Activated CD4-positive, CD25-positive, alpha-beta regulatory T cell treated with anti-CD3 and anti-CD28 coated beads, Interleukin-2, amount 50 U/mL, for 24 hours (primary cell): Measurements from ENCODE around the gene SSX1.
"Not testable (repeated sequence)": the region's sequence is repeated elsewhere in the genome, so short reads cannot be mapped to it uniquely, and the experiment has no call there.

Source experiments
- ATAC-seq, 2 donors: fragments of 150-1000 bp; cut with Tn5 transposase; one replicate each; pipeline ENCODE4 v1.10.0; 2021; ENCODE audit warnings: mild to moderate bottlenecking in 1 of 2, moderate library complexity in 1 of 2

The SSX1 gene, protein sequence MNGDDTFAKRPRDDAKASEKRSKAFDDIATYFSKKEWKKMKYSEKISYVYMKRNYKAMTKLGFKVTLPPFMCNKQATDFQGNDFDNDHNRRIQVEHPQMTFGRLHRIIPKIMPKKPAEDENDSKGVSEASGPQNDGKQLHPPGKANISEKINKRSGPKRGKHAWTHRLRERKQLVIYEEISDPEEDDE

DNA sequence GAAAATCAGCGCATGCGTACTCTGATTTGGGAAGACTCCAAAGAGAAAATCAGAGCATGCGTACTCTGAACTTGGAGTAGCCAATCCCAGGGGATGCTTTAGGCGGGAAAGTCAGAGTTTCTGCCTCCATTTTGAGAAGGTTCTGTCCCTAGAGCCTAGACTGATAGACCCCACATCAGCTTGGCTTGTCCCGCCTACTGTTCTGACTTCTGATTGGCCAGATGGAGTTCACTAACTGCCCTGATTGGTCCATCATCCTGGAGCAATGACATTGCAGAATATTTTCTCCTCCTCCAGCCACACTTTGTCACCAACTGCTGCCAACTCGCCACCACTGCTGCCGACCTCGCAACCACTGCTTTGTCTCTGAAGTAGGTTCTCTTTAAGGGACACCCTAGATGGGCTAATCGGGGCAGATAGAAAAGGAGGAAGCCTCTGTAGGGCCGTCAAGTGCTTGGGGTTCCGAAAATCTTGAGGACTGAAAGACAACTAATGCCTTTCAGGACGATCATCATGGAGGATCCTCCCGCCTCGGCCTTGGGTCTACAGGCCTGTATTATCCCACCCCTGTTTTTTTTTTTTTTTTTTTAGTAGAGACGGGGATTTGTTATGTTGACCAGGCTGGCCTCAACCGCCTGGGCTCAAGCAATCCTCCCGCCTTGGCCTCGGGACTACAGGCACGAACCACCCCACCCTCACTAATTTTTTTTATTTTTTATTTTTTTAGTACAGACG lies at the start of gene SSX1:
SSX1 (plus strand) TSS at position 331 of the 735 bp plus-strand sequence. CDS start 1,850 bp downstream, outside the sequence.
- ATAC-seq = not testable (repeated sequence)

DNA sequence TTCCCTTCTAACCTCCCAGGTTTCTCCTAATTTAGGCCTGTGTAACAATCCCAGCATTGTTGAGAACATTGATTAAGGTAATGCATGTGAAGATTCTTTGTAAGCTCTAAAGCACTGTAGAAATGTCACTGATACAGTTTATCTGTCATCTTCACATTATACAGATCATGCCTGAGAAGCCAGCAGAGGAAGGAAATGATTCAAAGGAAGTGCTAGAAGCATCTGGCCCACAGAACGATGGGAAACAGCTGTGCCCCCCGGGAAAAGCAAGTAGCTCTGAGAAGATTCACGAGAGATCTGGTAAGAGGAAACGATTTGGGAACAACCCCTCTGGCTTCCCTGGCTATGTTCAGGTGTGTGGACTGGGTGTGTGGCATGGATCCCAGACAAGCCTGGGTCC lies 40.9 kb upstream of the SSX1 start:
- not testable (repeated sequence) for ATAC-seq

DNA sequence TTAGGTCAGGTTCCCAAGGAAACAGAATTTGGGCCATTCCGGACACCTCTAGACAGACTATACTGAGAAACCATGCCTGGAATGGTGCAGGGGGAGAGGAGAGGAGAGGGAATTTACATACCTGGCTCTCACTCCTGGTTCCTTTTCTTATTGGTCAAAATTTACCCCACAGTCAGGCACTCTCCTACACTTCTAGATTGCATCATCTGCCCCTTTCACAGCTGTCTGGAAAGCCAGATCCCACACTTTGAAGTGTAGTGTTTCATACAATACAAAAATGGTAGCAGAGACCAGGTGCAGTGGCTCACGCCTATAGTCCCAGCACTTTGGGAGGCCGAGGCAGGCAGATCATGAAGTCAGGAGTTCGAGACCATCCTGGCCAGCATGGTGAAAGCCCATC lies 31.0 kb upstream of the SSX1 start:
- not testable (repeated sequence) for ATAC-seq

DNA sequence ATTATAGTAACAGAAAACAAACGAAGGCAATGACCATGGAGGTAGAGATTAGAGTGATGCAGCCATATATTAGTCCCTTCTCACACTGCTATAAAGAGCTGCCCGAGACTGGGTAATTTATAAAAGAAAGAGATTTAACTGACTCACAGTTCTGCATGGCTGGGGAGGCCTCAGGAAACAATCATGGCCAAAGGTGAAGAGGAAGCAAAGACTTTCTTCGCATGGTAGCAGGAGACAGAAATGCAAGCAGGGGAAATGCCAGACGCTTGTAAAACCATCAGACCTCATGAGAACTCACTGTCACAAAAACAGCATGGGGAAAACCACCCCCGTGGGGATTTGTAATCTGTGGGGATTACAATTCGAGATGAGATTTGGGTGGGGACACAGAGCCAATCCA lies 2.2 kb upstream of the SSX1 start:
- not testable (repeated sequence) for ATAC-seq

DNA sequence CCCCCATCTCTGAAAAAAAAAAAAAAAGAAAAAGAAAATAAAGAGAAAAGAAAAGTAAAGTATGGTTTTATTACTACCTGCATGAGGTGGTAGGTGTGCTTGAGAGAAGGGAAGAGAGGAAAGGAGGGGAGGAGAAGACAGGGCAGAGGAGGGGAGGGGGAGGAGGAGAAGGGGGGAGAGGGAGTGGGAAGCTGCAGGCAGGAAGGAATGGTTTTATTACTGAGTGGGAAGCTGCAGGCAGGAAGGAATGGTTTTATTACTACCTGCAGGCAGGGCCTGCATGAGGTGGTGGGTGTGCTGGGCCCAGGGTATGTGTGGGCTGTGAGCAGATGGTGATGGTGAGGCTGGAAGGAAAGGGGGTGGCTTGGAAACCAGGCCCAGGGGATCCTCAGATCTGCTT lies 19.2 kb downstream of the SSX1 start:
- not testable (repeated sequence) for ATAC-seq

DNA sequence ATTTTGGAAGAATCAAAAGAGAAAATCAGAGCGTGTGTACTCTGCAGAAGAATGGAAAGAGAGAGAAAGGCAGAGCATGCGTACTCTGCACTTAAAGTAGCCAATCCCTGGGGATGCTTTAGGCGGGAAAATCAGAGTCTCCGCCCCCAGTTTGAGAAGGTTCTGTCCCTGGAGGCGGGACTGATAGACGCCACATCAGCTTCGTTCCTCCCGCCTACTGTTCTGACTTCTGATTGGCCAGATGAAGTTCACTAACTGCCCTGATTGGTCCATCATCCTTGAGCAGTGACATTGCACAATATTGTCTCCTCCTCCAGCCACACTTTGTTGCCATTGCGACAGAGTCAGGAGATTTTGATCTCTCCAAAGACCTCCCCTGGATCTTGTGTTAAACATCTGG lies 23.8 kb downstream of the SSX1 start:
- no peak for ATAC-seq

DNA sequence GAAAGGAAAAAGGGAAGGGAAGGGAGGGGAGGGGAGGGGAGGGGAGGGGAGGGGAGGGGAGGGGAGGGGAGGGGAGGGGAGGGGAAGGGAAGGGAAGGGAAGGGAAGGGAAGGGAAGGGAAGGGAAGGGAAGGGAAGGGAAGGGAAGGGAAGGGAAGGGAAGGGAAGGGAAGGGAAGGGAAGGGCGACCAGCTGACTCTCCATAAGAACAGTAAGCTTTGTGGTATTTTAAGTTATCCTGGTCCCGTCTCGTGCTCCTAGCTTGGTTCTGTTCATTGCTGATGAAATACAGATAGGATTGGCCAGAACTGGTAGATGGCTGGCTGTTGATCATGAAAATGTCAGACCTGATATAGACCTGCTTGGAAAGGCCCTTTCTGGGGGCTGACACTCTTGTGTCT lies 25.5 kb downstream of the SSX1 start:
- ATAC-seq = not testable (repeated sequence)

DNA sequence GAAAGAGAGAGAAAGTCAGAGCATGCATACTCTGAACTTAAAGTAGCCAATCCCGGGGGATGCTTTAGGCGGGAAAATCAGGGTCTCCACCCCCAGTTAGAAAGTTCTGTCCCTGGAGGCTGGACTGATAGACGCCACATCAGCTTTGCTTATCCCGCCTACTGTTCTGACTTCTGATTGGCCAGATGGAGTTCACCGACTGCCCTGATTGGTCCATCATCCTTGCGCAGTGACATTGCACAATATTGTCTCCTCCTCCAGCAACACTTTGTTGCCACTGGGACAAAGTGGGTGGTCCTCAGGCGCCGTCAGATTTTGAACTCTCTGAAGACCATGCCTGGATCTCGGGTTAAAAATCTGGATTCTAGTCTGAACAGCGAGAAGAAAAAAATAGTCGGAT lies 51.0 kb downstream of the SSX1 start:
- ATAC-seq = no peak

DNA sequence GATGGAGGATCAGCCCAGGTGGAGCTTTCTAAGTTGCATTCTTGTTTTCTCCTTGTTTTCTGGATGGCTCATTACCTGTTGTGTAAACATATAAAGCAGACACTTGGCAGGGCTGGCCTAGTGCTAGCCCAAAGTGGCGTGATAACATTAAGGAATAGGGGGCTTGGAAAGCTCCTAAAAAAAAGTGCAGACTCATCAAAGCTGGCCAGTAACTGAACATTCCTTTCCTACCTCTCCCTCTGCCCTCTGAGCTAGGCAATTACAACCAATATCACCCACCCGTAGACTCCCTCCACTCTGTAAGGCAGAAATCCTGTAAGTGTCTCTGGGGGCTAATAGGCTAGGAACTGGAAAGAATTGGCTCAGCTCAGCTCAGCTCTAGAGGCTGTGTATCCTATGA lies 58.8 kb downstream of the SSX1 start:
- not testable (repeated sequence) for ATAC-seq
